Measurements from ENCODE around the gene DNAJA4. TPM values are rescaled to one million over a fixed set of nuclear protein-coding genes. Genes with fewer than 3 reads are reported as not detected.

Gene DNAJA4
- total and polyA plus RNA-seq, 2 of the 13 experiments (the other 11 are each of a cell fraction or from before 2014, with no cell fraction given) = not detected

DNA sequence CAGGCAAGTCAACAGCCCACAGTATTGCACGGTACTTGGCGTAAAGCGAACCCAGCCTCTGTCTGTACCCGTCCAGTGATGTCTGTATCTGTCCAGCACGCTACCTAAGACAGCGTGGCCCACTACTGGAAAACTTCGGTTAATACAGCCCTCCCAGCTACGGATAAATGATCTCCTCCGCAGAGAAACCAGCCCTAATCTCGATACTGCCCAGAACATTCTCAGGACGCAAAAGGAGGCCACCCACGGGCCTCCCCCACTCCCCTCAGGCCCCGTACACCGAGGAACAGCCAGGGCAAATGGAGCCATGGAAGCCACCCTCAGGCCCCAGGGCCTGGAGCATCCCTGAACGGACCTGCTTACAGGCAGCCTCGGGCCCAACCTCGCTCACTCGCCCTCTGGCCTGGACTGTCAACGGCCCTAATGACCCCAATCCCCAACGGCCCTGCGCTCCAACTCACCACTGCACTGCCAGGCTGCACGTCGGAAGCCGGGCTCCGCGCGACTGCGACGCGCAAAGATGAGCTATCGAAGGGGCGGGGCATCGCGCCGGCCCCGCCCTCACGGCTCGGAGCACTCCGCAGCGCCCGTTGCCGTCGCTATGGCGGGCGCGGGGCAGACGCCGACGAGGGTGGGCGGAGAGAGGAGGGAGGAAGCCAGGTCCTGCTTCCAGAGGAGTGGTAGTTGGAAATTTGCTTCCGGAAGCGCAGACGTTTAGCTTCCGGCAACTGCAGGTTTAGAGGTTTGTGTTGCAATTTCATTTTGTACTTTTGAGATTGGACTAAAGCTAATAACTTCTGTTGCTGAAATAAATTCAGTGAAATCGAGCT is 35.0 kb downstream of the DNAJA4 start, which contains the start of gene SKIC8 (continued):
- TF ChIP-seq, protein P1, sequence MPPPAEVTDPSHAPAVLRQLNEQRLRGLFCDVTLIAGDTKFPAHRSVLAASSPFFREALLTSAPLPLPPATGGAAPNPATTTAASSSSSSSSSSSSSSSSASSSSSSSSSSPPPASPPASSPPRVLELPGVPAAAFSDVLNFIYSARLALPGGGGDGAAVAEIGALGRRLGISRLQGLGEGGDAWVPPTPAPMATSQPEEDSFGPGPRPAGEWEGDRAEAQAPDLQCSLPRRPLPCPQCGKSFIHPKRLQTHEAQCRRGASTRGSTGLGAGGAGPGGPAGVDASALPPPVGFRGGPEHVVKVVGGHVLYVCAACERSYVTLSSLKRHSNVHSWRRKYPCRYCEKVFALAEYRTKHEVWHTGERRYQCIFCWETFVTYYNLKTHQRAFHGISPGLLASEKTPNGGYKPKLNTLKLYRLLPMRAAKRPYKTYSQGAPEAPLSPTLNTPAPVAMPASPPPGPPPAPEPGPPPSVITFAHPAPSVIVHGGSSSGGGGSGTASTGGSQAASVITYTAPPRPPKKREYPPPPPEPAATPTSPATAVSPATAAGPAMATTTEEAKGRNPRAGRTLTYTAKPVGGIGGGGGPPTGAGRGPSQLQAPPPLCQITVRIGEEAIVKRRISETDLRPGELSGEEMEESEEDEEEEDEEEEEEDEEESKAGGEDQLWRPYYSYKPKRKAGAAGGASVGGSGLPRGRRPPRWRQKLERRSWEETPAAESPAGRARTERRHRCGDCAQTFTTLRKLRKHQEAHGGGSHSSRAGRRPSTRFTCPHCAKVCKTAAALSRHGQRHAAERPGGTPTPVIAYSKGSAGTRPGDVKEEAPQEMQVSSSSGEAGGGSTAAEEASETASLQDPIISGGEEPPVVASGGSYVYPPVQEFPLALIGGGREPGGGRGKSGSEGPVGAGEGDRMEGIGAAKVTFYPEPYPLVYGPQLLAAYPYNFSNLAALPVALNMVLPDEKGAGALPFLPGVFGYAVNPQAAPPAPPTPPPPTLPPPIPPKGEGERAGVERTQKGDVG (CRISPR knock-in tag; IDR thresholded peaks at IDR 0.05; ENCODE audit: borderline replicate concordance) = no peak
- peak; percentile 64 for TF ChIP-seq ZBTB38 (CRISPR knock-in tag; IDR thresholded peaks at IDR 0.05)
- TF ChIP-seq, protein P2, sequence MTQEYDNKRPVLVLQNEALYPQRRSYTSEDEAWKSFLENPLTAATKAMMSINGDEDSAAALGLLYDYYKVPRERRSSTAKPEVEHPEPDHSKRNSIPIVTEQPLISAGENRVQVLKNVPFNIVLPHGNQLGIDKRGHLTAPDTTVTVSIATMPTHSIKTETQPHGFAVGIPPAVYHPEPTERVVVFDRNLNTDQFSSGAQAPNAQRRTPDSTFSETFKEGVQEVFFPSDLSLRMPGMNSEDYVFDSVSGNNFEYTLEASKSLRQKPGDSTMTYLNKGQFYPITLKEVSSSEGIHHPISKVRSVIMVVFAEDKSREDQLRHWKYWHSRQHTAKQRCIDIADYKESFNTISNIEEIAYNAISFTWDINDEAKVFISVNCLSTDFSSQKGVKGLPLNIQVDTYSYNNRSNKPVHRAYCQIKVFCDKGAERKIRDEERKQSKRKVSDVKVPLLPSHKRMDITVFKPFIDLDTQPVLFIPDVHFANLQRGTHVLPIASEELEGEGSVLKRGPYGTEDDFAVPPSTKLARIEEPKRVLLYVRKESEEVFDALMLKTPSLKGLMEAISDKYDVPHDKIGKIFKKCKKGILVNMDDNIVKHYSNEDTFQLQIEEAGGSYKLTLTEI (CRISPR knock-in tag; conservative IDR thresholded peaks at IDR 0.05) = no peak
- TF ChIP-seq, protein P3, sequence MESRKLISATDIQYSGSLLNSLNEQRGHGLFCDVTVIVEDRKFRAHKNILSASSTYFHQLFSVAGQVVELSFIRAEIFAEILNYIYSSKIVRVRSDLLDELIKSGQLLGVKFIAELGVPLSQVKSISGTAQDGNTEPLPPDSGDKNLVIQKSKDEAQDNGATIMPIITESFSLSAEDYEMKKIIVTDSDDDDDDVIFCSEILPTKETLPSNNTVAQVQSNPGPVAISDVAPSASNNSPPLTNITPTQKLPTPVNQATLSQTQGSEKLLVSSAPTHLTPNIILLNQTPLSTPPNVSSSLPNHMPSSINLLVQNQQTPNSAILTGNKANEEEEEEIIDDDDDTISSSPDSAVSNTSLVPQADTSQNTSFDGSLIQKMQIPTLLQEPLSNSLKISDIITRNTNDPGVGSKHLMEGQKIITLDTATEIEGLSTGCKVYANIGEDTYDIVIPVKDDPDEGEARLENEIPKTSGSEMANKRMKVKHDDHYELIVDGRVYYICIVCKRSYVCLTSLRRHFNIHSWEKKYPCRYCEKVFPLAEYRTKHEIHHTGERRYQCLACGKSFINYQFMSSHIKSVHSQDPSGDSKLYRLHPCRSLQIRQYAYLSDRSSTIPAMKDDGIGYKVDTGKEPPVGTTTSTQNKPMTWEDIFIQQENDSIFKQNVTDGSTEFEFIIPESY (CRISPR knock-in tag; IDR thresholded peaks at IDR 0.05) = peak; percentile 12; the same call in 1 of the 2 replicates
- TF ChIP-seq, protein P4, sequence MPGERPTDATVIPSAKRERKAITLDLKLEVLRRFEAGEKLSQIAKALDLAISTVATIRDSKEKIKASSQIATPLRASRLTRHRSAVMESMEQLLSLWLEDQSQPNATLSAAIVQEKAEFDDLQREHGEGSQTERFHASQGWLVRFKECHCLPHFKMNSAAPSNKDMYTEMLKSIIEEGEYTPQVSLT (CRISPR knock-in tag; IDR thresholded peaks at IDR 0.05; ENCODE audit: borderline replicate concordance, low read depth) = no peak
- 0 out of 2 replicates have a peak, but pooled peaks have one; percentile 63 for TF ChIP-seq ZFP41 (CRISPR knock-in tag; IDR thresholded peaks at IDR 0.05; ENCODE audit: borderline replicate concordance)
- no peak for TF ChIP-seq ZNF251 (CRISPR knock-in tag; IDR thresholded peaks at IDR 0.05)
- TF ChIP-seq GPN1 (CRISPR knock-in tag; IDR thresholded peaks at IDR 0.05; ENCODE audit: borderline replicate concordance) = 0 out of 2 replicates have a peak, but pooled peaks have one; percentile 51
- no peak for TF ChIP-seq DPF2 (CRISPR knock-in tag; IDR thresholded peaks at IDR 0.05; ENCODE audit: borderline replicate concordance, low read depth)
- no peak for TF ChIP-seq STAG1 (CRISPR knock-in tag; IDR thresholded peaks at IDR 0.05)
- 0 out of 2 replicates have a peak, but pooled peaks have one; percentile 27 for TF ChIP-seq ZZZ3 (CRISPR knock-in tag; IDR thresholded peaks at IDR 0.05; ENCODE audit: borderline replicate concordance)
- no peak for TF ChIP-seq MZF1 (CRISPR knock-in tag; IDR thresholded peaks at IDR 0.05; ENCODE audit: borderline replicate concordance)
- TF ChIP-seq BRD4 (CRISPR knock-in tag; IDR thresholded peaks at IDR 0.05) = peak; percentile 40
- TF ChIP-seq, protein P5, sequence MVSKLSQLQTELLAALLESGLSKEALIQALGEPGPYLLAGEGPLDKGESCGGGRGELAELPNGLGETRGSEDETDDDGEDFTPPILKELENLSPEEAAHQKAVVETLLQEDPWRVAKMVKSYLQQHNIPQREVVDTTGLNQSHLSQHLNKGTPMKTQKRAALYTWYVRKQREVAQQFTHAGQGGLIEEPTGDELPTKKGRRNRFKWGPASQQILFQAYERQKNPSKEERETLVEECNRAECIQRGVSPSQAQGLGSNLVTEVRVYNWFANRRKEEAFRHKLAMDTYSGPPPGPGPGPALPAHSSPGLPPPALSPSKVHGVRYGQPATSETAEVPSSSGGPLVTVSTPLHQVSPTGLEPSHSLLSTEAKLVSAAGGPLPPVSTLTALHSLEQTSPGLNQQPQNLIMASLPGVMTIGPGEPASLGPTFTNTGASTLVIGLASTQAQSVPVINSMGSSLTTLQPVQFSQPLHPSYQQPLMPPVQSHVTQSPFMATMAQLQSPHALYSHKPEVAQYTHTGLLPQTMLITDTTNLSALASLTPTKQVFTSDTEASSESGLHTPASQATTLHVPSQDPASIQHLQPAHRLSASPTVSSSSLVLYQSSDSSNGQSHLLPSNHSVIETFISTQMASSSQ (IDR thresholded peaks at IDR 0.05; ENCODE audit: low read depth) = no peak
- TF ChIP-seq, protein P5 (CRISPR knock-in tag; IDR thresholded peaks at IDR 0.05; ENCODE audit: borderline replicate concordance) = peak; percentile 38; the same call in 1 of the 2 replicates

Measured in HepG2 (cell line).